ENCODE data around the gene MRPL43.

MRPL43 gene

DNA sequence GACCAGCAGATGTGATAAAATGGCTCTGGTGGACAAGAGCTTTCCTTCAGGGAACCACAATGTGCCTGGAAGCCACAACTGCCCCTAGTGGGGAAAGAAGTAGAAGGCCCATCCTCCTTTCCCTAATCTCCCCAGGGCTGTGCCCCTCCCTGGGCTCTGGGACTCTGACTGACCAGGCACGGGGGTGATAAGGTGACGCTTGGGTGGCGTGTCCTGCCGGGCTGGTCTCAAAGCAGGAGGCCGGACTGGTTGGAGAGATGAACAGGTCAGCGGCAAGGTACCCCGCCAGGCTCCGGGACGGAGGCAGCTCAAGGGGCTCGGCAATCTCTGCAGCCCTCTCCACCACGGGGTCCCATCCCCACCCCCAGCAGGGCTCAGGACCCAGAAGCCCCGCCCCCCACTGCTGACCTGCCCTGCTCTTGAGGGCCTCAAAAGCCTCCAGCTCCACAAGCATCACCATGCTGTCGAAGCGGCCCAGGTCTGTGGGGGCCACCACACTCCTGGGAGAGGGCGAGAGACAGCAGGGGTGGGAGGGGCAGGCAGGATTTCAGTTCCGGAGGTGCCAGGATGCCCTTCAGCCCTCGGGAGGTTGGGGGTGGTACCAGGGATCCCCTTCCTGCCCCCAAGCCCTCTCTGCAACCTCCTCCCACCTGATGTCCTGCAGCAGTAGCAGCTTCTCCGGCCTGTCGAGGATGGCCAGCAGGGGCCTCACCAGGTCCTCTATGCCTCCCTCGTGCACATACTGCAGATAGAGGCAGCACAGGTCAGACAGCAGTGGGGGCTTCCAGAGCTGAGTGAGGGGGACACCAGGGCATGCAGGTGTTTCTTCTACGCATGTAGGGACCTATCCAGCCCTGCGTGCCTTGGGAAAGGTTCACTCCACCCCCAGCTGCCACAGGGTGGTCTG, 24.5 kb upstream of the MRPL43 start:
- Mint-ChIP-seq H3K36me3 (ENCODE audit: low read depth) (no peaks in the 10 kb centered on the region), H3K27ac (no peak overlapping the region), H3K27me3 (ENCODE audit: low read depth, poor library complexity) (peaks cover 22% of the 10 kb centered on the region), H3K9me3 (no peaks in the 10 kb centered on the region), H3K4me3 (no peak overlapping the region), H3K4me1 (peaks cover 62% of the 10 kb centered on the region)
- DNase-seq: no peak
- TF ChIP-seq, protein P1, sequence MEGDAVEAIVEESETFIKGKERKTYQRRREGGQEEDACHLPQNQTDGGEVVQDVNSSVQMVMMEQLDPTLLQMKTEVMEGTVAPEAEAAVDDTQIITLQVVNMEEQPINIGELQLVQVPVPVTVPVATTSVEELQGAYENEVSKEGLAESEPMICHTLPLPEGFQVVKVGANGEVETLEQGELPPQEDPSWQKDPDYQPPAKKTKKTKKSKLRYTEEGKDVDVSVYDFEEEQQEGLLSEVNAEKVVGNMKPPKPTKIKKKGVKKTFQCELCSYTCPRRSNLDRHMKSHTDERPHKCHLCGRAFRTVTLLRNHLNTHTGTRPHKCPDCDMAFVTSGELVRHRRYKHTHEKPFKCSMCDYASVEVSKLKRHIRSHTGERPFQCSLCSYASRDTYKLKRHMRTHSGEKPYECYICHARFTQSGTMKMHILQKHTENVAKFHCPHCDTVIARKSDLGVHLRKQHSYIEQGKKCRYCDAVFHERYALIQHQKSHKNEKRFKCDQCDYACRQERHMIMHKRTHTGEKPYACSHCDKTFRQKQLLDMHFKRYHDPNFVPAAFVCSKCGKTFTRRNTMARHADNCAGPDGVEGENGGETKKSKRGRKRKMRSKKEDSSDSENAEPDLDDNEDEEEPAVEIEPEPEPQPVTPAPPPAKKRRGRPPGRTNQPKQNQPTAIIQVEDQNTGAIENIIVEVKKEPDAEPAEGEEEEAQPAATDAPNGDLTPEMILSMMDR (IDR thresholded peaks at IDR 0.05): peak; percentile 40

GRCh38 chr10:101010329-101010728, 23.0 kb upstream of the MRPL43 start:
- Mint-ChIP-seq H3K36me3 (ENCODE audit: low read depth) (peaks cover 6% of the 10 kb centered on the region), H3K9me3 (no peaks in the 10 kb centered on the region), H3K27me3 (ENCODE audit: low read depth, poor library complexity) (peaks cover 10% of the 10 kb centered on the region), H3K4me1 (peaks cover 51% of the 10 kb centered on the region), H3K4me3 (no peak overlapping the region), H3K27ac (no peak overlapping the region)
- TF ChIP-seq, protein P1 (IDR thresholded peaks at IDR 0.05): no peak
- DNase-seq: no peak

DNA sequence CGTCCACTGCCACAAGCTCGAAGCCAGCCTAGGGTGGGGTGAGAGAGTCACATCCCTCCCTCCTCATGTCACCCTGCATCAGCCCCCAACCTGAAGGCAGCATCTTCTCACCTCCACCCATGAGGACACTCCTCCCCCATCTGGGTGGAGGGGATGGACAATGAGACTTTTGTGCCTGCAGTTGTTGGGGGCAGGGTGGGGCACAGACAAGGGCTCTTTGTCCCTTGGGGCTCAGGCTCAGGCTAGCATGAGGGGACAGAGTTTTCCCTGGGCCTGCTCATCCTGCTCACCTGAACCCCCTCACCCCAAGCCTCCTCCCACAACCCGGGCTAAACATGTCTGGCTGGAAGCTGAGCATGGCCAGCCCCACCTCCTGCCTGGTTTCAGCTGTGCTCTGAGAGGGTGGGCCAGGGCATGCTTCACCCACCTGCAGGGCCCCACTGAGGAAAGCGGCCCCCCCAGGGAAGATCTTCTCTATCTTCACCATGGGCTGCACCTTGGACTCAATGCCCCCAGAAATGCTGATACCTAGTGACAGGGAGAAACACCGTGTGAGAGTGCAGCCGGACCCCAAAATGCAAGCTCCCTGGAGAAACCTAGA, 21.6 kb upstream of the MRPL43 start:
- no peaks in the 10 kb centered on the region for H3K9me3 Mint-ChIP-seq

DNA sequence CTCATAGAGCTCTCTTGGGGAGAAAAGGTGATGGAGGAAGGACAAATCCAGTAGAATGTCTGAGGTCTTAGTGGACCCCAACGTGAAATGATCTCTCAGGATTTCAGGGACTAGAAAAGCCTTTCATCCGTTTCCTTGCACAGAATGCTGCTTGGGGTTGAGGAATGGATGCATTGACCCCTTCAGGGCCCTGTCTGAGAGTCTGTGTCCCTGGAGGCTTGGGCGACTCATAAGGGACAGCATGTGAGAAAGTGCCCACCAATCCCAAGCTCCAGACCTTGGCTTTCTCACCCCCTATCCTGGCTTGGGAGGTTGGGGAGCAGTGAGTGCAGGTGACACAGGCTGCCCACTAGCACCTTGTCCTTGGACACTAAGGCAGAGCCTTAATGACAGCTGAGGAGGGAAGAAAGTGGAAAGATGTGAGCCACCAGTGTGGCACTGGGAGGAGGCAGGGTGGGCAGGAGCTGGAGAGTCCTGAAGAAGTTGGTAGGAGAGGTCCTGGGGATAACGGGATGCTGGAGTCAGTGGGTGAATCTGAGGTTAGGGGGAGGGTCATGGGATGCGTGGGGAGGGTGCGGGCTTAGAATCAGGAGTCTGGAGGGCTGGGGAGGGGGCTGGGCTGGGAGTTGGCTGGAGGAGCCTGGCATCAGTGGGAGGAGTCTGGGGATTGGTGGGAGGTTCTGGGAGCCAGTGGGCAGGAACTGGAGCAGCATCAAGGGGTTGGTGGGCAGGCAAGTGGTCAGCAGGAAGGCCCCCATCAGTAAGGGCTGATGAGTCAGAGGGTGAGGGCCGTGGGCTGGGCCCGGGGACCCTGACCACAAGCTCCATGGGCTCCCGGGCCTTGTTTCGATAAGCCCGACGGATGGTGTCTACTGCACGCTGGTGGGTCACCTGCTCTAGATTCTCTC, 20.9 kb upstream of the MRPL43 start:
- Mint-ChIP-seq H3K9me3 (no peaks in the 10 kb centered on the region), H3K4me3 (no peak overlapping the region), H3K4me1 (peaks cover 34% of the 10 kb centered on the region), H3K36me3 (ENCODE audit: low read depth) (peaks cover 16% of the 10 kb centered on the region), H3K27ac (peak overlapping the region; percentile 91), H3K27me3 (ENCODE audit: low read depth, poor library complexity) (no peaks in the 10 kb centered on the region)
- DNase-seq: no peak
- TF ChIP-seq, protein P1 (IDR thresholded peaks at IDR 0.05): no peak

More for the DNA sequence above, 21.6 kb upstream of the MRPL43 start:
- Mint-ChIP-seq H3K4me3 (no peak overlapping the region), H3K27ac (no peak overlapping the region), H3K4me1 (peaks cover 39% of the 10 kb centered on the region), H3K36me3 (ENCODE audit: low read depth) (peaks cover 10% of the 10 kb centered on the region), H3K27me3 (ENCODE audit: low read depth, poor library complexity) (no peaks in the 10 kb centered on the region)
- TF ChIP-seq, protein P1 (IDR thresholded peaks at IDR 0.05): no peak
- no peak for DNase-seq

DNA sequence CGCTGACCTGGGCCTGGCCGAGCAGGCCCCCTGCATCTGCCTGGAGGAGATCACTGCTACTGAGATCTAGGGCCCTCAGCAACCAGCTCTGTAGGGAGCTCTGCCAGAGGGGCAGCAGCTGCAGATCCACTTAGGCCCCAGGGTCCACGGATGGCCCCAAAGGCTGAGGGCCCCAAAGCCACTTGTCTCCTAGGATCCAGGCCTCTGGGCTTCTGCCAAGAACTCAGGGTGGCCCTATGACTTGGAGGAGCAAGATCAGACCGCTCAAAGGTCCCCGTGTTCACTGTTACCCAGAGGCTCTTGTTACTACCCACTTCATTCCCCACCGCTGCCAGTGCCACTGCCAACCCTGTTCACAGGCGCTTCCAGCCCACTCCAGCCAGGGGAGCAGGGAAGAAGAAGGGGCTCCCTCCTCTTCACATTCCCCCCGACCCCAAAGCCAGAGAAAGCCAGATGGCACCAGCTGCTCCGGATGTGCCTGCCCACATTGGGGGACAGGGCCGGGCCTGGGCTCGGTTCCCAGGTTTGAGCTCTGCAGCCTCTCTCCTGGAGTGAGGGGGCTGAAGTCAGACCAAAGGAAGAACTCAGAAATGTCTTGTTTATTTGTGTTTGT, 19.9 kb upstream of the MRPL43 start:
- Mint-ChIP-seq H3K27me3 (ENCODE audit: low read depth, poor library complexity) (no peaks in the 10 kb centered on the region), H3K4me3 (no peak overlapping the region), H3K36me3 (ENCODE audit: low read depth) (peaks cover 21% of the 10 kb centered on the region), H3K4me1 (peaks cover 27% of the 10 kb centered on the region), H3K9me3 (no peaks in the 10 kb centered on the region), H3K27ac (peak overlapping the region; percentile 87)
- TF ChIP-seq, protein P1 (IDR thresholded peaks at IDR 0.05): no peak
- no peak for DNase-seq

Data from nephron progenitor cell (in vitro differentiated cells).